Stimulated activated CD4-positive, alpha-beta T cell treated with anti-CD3 and anti-CD28 coated beads, Interleukin-2, amount 100 ng/mL, for 48 hours (primary cell): Measurements from ENCODE around the gene CGRRF1.

ENCODE experiments used
- DNase-seq, 2 donors: peaks; one replicate each; pipeline ENCODE4 v3.0.0-alpha.2; 2020

Gene CGRRF1

GRCh38 chr14:54489731-54490444, 19.8 kb upstream of the CGRRF1 start:
- no peak for DNase-seq

GRCh38 chr14:54490445-54491175, 19.1 kb upstream of the CGRRF1 start:
- DNase-seq: no peak

GRCh38 chr14:54493293-54493692, 16.4 kb upstream of the CGRRF1 start:
- no peak for DNase-seq

GRCh38 chr14:54497224-54497623, 12.5 kb upstream of the CGRRF1 start:
- DNase-seq: no peak

GRCh38 chr14:54498095-54498531, 11.6 kb upstream of the CGRRF1 start:
- no peak for DNase-seq

GRCh38 chr14:54498579-54498978, 11.1 kb upstream of the CGRRF1 start:
- no peak for DNase-seq

- no peak for DNase-seq
Observed at GRCh38 chr14:54500744-54501143, 9.0 kb upstream of the CGRRF1 start.

- DNase-seq: no peak
Observed at GRCh38 chr14:54501480-54501879, 8.2 kb upstream of the CGRRF1 start.

GRCh38 chr14:54502602-54503001, 7.1 kb upstream of the CGRRF1 start:
- DNase-seq: no peak

GRCh38 chr14:54503486-54503885, 6.2 kb upstream of the CGRRF1 start:
- DNase-seq: no peak

- DNase-seq: no peak
Observed at GRCh38 chr14:54512393-54512792, 2.7 kb downstream of the CGRRF1 start.

- no peak for DNase-seq
Observed at GRCh38 chr14:54515670-54516069, 6.0 kb downstream of the CGRRF1 start.

- no peak for DNase-seq
Observed at GRCh38 chr14:54516709-54517108, 7.0 kb downstream of the CGRRF1 start.

- DNase-seq: no peak
Observed at GRCh38 chr14:54524410-54524809, 14.7 kb downstream of the CGRRF1 start.

- no peak for DNase-seq
Observed at GRCh38 chr14:54528973-54529372, 19.3 kb downstream of the CGRRF1 start.

- no peak for DNase-seq
Observed at GRCh38 chr14:54529811-54530210, 20.1 kb downstream of the CGRRF1 start.

- no peak for DNase-seq
Observed at GRCh38 chr14:54532111-54533012, 22.7 kb downstream of the CGRRF1 start.

GRCh38 chr14:54533100-54533499, 23.4 kb downstream of the CGRRF1 start:
- no peak for DNase-seq

GRCh38 chr14:54535126-54535525, 25.4 kb downstream of the CGRRF1 start:
- no peak for DNase-seq

GRCh38 chr14:54535646-54536045, 25.9 kb downstream of the CGRRF1 start:
- DNase-seq: no peak

- no peak for DNase-seq
Observed at GRCh38 chr14:54537651-54538050, 27.9 kb downstream of the CGRRF1 start.

GRCh38 chr14:54538055-54538454, 28.3 kb downstream of the CGRRF1 start:
- no peak for DNase-seq

- no peak for DNase-seq
Observed at GRCh38 chr14:54547583-54547982, 37.9 kb downstream of the CGRRF1 start.
